Astrocyte (in vitro differentiated cells and primary cell): Measurements from ENCODE around the gene RAD51B. TPM values are rescaled to one million over a fixed set of nuclear protein-coding genes. Genes with fewer than 3 reads are reported as not detected.

Source experiments
- DNase-seq: peaks from one replicate; pipeline ENCODE4 v3.0.0-alpha.2; 2010; ENCODE audit warnings: low read depth
- FAIRE-seq: peaks from 2 replicates; lab custom pipeline; 2011; peaks lifted over from hg19 to GRCh38; lab: Jason Lieb, UNC
- H2AFZ ChIP-seq: 2 replicates; pipeline ENCODE4 v1.6.0; 2012; ENCODE audit warnings: low read depth, low read length, inconsistent platforms
- H3K27ac ChIP-seq: 2 replicates; pipeline ENCODE4 v1.5.1; 2011; ENCODE audit warnings: low read depth, low read length, inconsistent platforms
- H3K27me3 ChIP-seq: 2 replicates; pipeline ENCODE4 v1.6.0; 2011; ENCODE audit warnings: low read length, inconsistent platforms; ENCODE audit not compliant: insufficient read depth
- H3K36me3 ChIP-seq: 2 replicates; pipeline ENCODE4 v1.5.1; 2011; ENCODE audit warnings: low read length, inconsistent platforms; ENCODE audit not compliant: insufficient read depth
- H3K4me1 ChIP-seq: 2 replicates; pipeline ENCODE4 v1.5.1; 2011; ENCODE audit warnings: low read length, inconsistent platforms; ENCODE audit not compliant: insufficient read depth
- H3K4me2 ChIP-seq: 2 replicates; pipeline ENCODE4 v1.6.0; 2012; ENCODE audit warnings: low read length, inconsistent platforms
- H3K4me3 ChIP-seq: 2 replicates; pipeline ENCODE4 v1.5.1; 2011; ENCODE audit warnings: low read depth, mild to moderate bottlenecking, low read length, inconsistent platforms; ENCODE audit not compliant: insufficient read depth
- H3K79me2 ChIP-seq: 2 replicates; pipeline ENCODE4 v1.6.0; 2012; ENCODE audit warnings: mild to moderate bottlenecking, low read length, inconsistent platforms; ENCODE audit not compliant: insufficient read depth
- H3K9ac ChIP-seq: 2 replicates; pipeline ENCODE4 v1.6.0; 2012; ENCODE audit warnings: mild to moderate bottlenecking, low read length, inconsistent platforms
- H3K9me3 ChIP-seq: 2 replicates; pipeline ENCODE4 v1.5.1; 2012; ENCODE audit warnings: low read depth, mild to moderate bottlenecking, low read length, inconsistent platforms; ENCODE audit not compliant: insufficient read depth
- H4K20me1 ChIP-seq: 2 replicates; pipeline ENCODE4 v1.6.0; 2012; ENCODE audit warnings: low read length, inconsistent platforms; ENCODE audit not compliant: insufficient read depth
- H3K27ac Mint-ChIP-seq: one replicate; pipeline ENCODE4 v1.8.0; 2021; ENCODE audit warnings: mild to moderate bottlenecking, mixed read lengths; ENCODE audit not compliant: unreplicated experiment
- H3K27me3 Mint-ChIP-seq: one replicate; pipeline ENCODE4 v1.8.0; 2021; ENCODE audit warnings: low read depth, mixed read lengths; ENCODE audit not compliant: unreplicated experiment
- H3K36me3 Mint-ChIP-seq: one replicate; pipeline ENCODE4 v1.8.0; 2021; ENCODE audit warnings: low read depth, mixed read lengths; ENCODE audit not compliant: unreplicated experiment
- H3K4me1 Mint-ChIP-seq: one replicate; pipeline ENCODE4 v1.8.0; 2021; ENCODE audit warnings: low read depth, mixed read lengths; ENCODE audit not compliant: unreplicated experiment
- H3K4me3 Mint-ChIP-seq: one replicate; pipeline ENCODE4 v1.8.0; 2021; ENCODE audit warnings: mild to moderate bottlenecking, moderate library complexity, mixed read lengths; ENCODE audit not compliant: unreplicated experiment
- H3K9me3 Mint-ChIP-seq: one replicate; pipeline ENCODE4 v1.8.0; 2021; ENCODE audit warnings: mild to moderate bottlenecking, mixed read lengths; ENCODE audit not compliant: unreplicated experiment
- EZH2 ChIP-seq: IDR thresholded peaks from 2 replicates; pipeline ENCODE4 v1.6.1; 2012; ENCODE audit warnings: mild to moderate bottlenecking, low read length, inconsistent platforms; ENCODE audit not compliant: insufficient read depth
- total RNA-seq: library from RNA; stranded (reverse); gene quantifications from 2 replicates; pipeline ENCODE4 v1.2.1, GENCODE V29; 2021
- TF ChIP-seq, protein P1 (sequence below): IDR thresholded peaks from 2 replicates; pipeline ENCODE4 v1.5.1; 2011; ENCODE audit warnings: low read depth, mild to moderate bottlenecking, inconsistent platforms, low read length, moderate library complexity; ENCODE audit not compliant: insufficient read depth

The RAD51B gene
- total RNA-seq, 1 donor from 2014 or later, result 10.8 TPM

DNA sequence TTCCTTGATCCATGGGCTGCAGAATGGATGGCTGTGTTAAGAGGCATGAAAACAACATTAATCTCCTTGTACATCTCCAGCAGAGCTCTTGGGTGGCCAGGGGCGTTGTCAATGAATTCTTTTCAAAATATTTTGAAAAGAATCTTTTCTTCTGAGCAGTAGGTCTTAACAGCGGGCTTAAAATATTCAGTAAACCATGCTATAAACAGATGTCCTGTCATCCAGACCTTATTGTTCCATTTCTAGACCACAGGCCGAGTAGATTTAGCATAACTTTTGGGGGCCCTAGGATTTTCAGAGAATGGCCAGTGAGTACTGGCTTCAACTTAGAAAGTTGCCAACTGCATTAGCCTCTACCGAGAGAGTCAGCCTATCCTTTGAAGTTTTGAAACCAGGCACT lies 130.2 kb downstream of the RAD51B start:
- Histone ChIP-seq H2AFZ (no peak overlapping the region), H3K9ac (no peak overlapping the region), H3K27ac (no peak overlapping the region), H3K27me3 (no peaks in the 10 kb centered on the region), H3K4me3 (no peak overlapping the region), H3K4me1 (no peaks in the 10 kb centered on the region), H4K20me1 (no peaks in the 10 kb centered on the region), H3K4me2 (no peak overlapping the region), H3K9me3 (no peaks in the 10 kb centered on the region), H3K79me2 (no peaks in the 10 kb centered on the region), H3K36me3 (no peaks in the 10 kb centered on the region)
- Mint-ChIP-seq H3K27ac (no peak overlapping the region), H3K36me3 (peaks cover 3% of the 10 kb centered on the region), H3K4me3 (no peak overlapping the region), H3K4me1 (peaks cover under 1% of the 10 kb centered on the region), H3K9me3 (peaks cover 8% of the 10 kb centered on the region), H3K27me3 (no peaks in the 10 kb centered on the region)
- TF ChIP-seq, protein P1, sequence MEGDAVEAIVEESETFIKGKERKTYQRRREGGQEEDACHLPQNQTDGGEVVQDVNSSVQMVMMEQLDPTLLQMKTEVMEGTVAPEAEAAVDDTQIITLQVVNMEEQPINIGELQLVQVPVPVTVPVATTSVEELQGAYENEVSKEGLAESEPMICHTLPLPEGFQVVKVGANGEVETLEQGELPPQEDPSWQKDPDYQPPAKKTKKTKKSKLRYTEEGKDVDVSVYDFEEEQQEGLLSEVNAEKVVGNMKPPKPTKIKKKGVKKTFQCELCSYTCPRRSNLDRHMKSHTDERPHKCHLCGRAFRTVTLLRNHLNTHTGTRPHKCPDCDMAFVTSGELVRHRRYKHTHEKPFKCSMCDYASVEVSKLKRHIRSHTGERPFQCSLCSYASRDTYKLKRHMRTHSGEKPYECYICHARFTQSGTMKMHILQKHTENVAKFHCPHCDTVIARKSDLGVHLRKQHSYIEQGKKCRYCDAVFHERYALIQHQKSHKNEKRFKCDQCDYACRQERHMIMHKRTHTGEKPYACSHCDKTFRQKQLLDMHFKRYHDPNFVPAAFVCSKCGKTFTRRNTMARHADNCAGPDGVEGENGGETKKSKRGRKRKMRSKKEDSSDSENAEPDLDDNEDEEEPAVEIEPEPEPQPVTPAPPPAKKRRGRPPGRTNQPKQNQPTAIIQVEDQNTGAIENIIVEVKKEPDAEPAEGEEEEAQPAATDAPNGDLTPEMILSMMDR, result no peak
- no peak for TF ChIP-seq EZH2
- DNase-seq, result no peak
- no peak for FAIRE-seq

DNA sequence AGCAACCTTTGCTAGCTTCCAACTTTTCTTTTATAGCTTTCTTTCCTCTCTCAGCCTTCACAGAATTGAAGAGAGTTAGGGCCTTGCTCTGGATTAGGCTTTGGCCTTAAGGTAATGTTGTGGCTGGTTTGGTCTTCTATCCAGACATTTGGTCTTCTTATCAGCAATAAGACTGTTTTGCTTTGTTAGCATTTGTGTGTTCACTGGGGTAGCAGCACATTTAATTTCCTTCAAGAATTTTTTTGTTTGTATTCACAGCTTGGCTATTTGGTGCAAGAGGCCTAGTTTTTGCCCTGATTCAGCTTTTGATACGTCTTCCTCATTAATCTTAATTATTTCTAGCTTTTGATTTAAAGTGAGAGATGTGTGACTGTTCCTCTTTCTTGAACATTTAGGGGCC lies 130.8 kb downstream of the RAD51B start:
- FAIRE-seq (no peak), DNase-seq (peak; percentile 55)
- Histone ChIP-seq H3K9ac (no peak overlapping the region), H3K27ac (no peak overlapping the region), H3K4me3 (no peak overlapping the region), H4K20me1 (no peaks in the 10 kb centered on the region), H3K36me3 (no peaks in the 10 kb centered on the region), H3K9me3 (no peaks in the 10 kb centered on the region), H2AFZ (no peak overlapping the region), H3K27me3 (no peaks in the 10 kb centered on the region), H3K79me2 (no peaks in the 10 kb centered on the region), H3K4me2 (no peak overlapping the region), H3K4me1 (no peaks in the 10 kb centered on the region)
- Mint-ChIP-seq H3K9me3 (peaks cover 8% of the 10 kb centered on the region), H3K36me3 (peaks cover 3% of the 10 kb centered on the region), H3K27me3 (no peaks in the 10 kb centered on the region), H3K4me3 (no peak overlapping the region), H3K27ac (no peak overlapping the region), H3K4me1 (no peaks in the 10 kb centered on the region)
- TF ChIP-seq, protein P1, result no peak
- no peak for TF ChIP-seq EZH2

DNA sequence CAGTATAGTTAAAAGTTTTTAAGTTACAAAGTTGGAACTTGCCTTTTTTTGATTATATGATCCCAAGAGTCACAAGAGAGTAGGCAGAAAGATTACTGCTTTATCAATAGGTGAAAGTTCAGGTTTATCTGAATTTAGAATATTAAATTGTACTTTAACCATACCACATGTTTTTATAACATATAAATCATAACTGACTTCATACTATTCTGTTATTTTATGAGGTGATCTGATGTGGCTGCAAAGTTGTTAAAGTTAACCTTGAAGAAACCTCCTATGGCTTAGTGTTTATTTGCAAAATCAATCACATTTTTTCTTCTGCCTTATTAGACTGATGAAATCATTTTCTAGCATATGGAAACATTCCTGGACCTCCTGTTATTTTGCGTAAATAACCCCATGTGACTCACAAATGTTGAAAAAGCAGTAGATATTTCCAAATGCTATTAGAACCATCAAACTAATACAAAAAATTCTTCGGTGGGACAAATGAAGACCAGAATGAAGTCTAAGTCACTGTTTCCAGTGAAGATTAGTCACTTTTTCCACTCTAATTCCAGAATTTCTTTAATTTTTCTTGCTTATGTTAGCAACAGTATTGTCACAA lies 132.1 kb downstream of the RAD51B start:
- H3K9ac ChIP-seq, result no peak overlapping the region
- H3K4me1 ChIP-seq, result no peaks in the 10 kb centered on the region
- H3K36me3 Mint-ChIP-seq, result peaks cover 3% of the 10 kb centered on the region
- no peak overlapping the region for H3K4me3 ChIP-seq
- no peak overlapping the region for H3K27ac Mint-ChIP-seq
- no peaks in the 10 kb centered on the region for H3K27me3 ChIP-seq
- no peak for FAIRE-seq
- H3K27me3 Mint-ChIP-seq, result no peaks in the 10 kb centered on the region
- no peaks in the 10 kb centered on the region for H3K79me2 ChIP-seq
- no peaks in the 10 kb centered on the region for H3K4me1 Mint-ChIP-seq
- no peak overlapping the region for H3K4me3 Mint-ChIP-seq
- no peaks in the 10 kb centered on the region for H3K9me3 ChIP-seq
- H4K20me1 ChIP-seq, result no peaks in the 10 kb centered on the region
- TF ChIP-seq EZH2, result no peak
- TF ChIP-seq, protein P1, result no peak
- DNase-seq, result peak; percentile 38
- peaks cover 8% of the 10 kb centered on the region for H3K9me3 Mint-ChIP-seq
- H2AFZ ChIP-seq, result no peak overlapping the region
- no peaks in the 10 kb centered on the region for H3K36me3 ChIP-seq
- no peak overlapping the region for H3K27ac ChIP-seq
- H3K4me2 ChIP-seq, result no peak overlapping the region
